Measurements from ENCODE around the gene ATP6V0D1.
A peak's percentile ranks its signal among the peaks of the same experiment; 100 is the strongest.
"Not testable (repeated sequence)": the region's sequence is repeated elsewhere in the genome, so short reads cannot be mapped to it uniquely, and the experiment has no call there.

ATP6V0D1 gene

DNA sequence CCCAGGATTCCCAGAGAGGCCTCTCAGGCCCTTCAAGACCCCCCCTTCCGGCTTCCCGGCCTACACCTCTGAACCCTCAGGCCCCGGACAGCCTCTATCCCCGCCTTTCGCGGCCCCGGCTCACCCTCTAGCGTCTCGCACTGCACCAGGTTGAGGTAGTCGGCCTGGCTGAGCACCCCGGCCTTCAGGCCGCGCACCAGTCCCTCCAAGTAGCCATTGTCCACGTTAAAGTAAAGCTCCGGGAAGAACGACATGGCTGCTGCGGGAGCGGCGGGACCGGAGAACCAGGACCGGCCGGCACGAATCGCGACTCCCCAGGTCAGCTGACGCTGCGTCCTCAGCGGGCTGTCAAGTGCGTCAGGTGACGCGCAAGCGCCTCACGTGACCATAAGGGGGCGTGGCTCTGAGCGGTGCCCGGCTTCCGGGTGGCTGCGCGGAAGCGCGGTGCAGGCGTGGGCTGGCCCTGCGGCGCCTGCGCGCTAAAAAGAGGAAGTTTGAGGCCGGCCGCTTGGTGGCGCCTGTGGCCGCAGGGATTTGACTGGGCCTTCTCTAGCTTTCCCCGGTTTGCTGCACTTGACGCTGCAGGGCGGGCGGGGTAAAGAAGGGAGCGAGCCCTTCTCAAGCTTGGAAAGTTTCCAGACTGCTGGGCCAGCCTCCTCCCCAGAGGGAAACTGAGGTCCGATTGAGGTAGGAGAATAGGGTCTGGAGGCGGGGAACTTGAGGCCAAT is at the start of gene ATP6V0D1:
Gene ATP6V0D1, minus strand, starts transcription at position 325 of the 728 bp plus-strand sequence. Its CDS starts 71 bp downstream, at position 254.
- intact Hi-C loops (cut with DNase I), result no loop called here
- DNase-seq, result peak; percentile 93 to 100 (median 98)

DNA sequence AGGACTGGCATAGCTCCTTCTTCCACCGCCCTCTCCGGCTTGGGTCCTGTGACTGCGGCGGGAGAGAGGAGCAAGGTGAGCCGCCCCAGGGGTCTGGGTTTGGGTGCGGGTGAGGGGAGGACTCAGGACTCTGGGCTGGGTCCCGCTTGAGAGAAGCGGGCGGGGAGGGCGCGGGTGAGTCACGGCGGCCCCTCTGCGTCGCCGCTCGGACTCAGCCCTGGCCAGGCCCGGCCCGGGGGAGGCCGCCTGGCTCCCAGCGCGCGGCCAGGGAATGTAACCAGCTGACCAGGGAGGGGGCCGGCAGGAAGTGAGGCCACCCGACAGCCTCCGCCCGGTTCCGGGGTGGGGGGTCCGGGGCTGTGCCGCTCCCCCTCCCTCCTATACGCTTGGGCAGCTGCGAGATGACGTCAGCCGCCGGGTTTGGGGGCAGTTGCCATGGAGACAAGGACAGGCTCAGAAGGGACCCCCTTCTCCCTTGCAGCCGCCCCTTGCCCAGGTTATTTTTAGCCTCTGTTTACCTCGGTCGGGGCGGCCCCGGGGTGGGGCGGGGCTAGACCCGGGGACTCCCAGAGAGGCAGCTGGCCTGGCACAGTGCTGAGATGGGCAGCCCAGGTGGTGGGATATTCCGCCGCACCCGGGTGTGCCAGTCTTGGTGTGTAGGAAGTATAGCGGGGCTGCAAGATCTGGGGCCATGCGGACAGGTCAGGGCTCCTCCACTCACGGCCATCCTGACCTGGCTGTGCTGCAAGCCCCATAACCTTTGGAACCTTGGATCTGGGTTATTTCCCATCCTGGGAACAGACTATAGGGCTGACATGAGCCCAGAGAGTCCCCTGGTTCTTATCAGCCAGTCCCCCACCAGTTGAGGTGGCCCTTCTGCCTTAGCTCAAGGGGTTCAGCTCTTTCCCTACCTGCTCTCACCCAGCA is 49.3 kb upstream of the ATP6V0D1 start:
- intact Hi-C loops (cut with DNase I), result no loop called here
- DNase-seq, result peak in 35 of 42 donors; percentile 40 to 83 (median 66)

DNA sequence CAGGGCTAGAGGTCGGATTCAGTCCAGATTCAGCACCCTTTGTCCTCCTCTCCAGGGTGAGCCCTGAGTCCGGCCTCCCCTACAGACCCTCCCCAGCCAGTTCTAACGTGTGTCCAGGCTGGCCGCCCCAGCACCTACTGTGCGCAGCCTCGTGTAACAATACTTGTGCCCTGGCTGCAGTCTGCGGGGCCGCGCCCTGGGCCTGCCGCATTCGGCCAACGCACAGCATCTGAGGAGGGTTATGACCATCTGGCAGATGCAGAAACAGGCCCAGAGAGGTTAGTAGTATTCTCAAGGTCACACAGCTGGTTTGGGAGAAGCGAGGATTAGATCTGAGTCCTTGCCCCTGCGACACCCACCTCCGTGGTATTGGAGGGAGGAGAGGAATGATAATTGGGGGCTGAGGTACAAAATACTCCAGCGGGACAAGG is 48.6 kb upstream of the ATP6V0D1 start:
- intact Hi-C loops (cut with DNase I), result loop anchor here (5.0 kb wide), 1 partner anchor 33 kb away; the partner anchor contains the start of gene CTCF
- peak in 3 of 42 donors; percentile 15 to 50 (median 27) for DNase-seq

DNA sequence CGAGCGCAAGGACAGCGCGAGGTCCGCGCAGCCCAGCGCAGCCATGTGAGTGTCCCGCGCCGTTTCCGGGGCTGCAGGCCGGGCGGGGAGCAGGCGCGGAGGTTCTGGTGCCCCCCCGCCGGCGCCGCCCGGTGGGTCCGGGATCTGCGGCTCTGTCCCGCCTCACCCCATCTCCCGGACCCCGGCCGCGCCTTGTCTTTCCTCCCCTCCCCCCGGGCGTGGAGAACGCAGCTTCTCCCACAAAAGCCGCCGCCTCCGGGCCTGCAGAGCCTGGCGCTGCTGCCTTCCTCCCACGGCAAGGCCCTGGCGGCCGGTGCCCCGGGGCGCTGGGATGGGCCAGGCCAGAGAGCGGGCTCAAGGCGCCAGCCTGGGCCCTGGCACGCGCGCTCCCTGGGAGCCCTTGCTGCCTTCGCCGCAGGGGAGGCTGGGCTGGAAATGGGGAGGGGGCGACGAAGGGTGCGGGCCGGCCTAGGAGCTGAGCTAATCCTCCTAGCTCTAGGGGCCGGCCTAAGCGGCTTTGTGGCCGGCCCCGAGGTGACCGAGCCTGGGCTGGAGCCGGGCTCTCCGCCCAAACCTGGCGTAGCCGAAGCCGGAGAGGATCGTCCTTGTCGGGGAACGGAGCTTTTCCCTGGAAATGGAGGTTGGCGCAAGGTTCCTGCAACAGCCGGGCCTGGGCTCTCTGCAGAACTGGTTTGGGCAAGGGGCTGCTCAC is 48.1 kb upstream of the ATP6V0D1 start:
- intact Hi-C loops (cut with DNase I), result loop anchor here (5.0 kb wide), 1 partner anchor 33 kb away; the partner anchor contains the start of gene CTCF
- peak in 13 of 42 donors; percentile 22 to 67 (median 51) for DNase-seq

- DNase-seq, result peak in 39 of 42 donors; percentile 52 to 88 (median 76)
- intact Hi-C loops (cut with DNase I), result loop anchor here (5.0 kb wide), 1 partner anchor 34 kb away; the partner anchor contains the start of gene CTCF
Measured at GRCh38 chr16:67528222-67528869, 47.4 kb upstream of the ATP6V0D1 start, which contains the start of gene RIPOR1. RIPOR1 (plus strand) TSS chr16:67528829; CDS start chr16:67538447, 9,618 bp downstream.

GRCh38 chr16:67526149-67526791 is 45.3 kb upstream of the ATP6V0D1 start:
- DNase-seq, result no peak
- intact Hi-C loops (cut with DNase I), result loop anchor here (5.0 kb wide), 1 partner anchor 36 kb away; the partner anchor contains the start of gene CTCF

GRCh38 chr16:67525176-67525860 is 44.4 kb upstream of the ATP6V0D1 start:
- intact Hi-C loops (cut with DNase I), result loop anchor here (5.0 kb wide), 1 partner anchor 37 kb away; the partner anchor contains the start of gene CTCF

GRCh38 chr16:67521095-67521804 is 40.3 kb upstream of the ATP6V0D1 start:
- peak; percentile 88 to 98 (median 96) for DNase-seq
- intact Hi-C loops (cut with DNase I), result loop anchor here (5.0 kb wide), 1 partner anchor 146 kb away; the partner anchor contains the start of genes C16orf86 and ENKD1

More at GRCh38 chr16:67525176-67525860, 44.4 kb upstream of the ATP6V0D1 start:
- no peak for DNase-seq

DNA sequence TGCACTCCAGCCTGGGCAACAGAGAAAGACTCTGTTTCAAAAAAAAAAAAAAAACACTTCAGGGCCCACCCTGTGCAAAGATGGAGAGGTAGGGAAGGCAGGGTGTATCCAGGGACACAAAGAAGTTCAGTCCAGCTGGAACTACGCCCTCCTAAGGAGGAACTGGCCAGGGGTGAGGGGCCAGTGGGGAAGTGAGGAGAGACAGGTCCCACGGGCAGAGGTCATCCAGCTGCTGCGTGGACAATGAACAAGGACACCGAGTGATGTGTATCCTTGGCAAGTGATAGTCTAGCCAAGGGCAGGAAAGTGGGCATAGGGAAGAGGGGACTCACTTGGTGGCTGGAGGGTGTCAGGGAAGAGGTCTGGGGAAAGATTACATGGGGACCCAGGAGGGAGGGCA is 38.3 kb upstream of the ATP6V0D1 start:
- DNase-seq, result no peak
- intact Hi-C loops (cut with DNase I), result no loop called here

DNA sequence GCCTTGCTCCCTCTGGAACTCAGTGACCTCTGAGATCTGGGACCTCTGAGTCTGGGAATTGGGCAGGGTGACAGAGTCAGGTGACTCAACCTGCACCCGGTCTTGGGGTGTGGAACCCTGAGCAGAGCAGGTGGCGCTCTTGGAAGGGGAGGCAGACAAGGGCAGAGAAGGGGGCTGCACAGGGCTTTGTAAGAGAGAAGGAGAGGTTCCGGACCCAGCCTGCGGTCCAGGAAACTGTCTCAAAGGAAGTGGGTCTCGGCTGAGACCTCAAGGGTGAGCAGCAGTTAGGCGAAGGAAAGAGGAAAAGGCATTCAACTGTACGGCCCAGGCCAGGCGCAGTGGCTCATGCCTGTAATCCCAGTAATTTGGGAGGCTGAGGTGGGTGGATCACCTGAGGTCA is 37.7 kb upstream of the ATP6V0D1 start:
- intact Hi-C loops (cut with DNase I), result no loop called here
- DNase-seq, result no peak

DNA sequence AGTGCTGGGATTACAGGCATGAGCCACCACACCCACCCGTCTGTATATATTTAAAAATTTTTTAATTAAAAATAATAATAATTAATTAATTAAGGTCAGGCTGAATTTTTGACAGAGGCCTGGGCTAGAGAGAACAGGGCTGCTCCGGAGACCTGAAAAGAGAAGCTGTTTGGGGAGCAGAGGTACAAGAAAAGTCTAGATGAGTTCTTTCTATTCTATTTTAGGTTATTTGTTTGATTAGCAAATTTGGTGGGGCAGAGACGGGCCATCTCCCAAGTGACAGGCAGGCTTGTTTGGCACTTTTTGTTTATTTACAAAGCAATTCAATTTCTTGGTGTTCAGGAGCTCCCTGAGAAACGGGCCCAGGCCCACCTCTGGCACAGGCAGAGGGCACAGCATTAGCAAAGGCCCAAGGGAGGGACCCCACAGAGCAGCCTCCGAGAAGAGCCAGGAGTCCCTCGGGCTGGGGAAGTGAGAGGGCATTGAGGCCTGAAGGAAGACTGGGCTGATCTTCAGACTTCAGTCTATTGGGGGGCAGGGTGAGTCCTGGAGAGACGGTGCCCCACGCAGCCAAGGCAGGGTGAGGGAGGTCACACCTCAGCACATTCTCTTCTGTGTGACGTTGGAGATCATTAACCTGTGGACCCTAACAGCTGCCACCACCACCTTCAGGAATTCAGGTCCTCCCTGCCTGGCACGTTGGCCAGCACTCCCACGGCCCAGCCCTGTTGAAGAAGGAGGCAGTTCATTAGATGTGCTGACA is 36.9 kb upstream of the ATP6V0D1 start:
- intact Hi-C loops (cut with DNase I), result no loop called here
- DNase-seq, result no peak

- DNase-seq, result no peak
- intact Hi-C loops (cut with DNase I), result no loop called here
Measured at GRCh38 chr16:67517155-67517445, 36.1 kb upstream of the ATP6V0D1 start.

- peak in 1 of 42 donors; percentile 21 for DNase-seq
- intact Hi-C loops (cut with DNase I), result no loop called here
Measured at GRCh38 chr16:67516296-67517154, 35.6 kb upstream of the ATP6V0D1 start.

DNA sequence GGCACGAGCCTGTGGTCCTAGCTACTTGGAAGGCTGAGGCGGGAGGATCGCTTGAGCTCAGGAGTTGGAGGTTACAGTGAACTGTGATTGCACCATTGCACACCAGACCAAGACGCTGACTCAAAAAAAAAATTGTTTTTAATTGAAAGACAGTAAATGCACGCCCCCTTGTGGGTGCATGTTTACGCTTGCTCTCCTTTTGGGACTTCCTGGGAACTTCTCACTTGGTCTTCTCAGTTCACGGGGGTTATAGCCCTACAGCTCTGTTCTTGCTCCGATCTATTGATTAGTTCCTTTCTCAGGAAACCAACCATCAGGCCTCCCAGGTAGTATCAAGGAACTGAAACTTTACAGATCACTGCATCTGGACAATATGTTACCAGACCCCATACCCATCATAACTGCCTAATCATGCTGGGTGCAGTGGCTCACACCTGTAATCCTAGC is 33.4 kb upstream of the ATP6V0D1 start:
- intact Hi-C loops (cut with DNase I), result no loop called here
- DNase-seq, result peak in 36 of 42 donors; percentile 22 to 85 (median 61)

DNA sequence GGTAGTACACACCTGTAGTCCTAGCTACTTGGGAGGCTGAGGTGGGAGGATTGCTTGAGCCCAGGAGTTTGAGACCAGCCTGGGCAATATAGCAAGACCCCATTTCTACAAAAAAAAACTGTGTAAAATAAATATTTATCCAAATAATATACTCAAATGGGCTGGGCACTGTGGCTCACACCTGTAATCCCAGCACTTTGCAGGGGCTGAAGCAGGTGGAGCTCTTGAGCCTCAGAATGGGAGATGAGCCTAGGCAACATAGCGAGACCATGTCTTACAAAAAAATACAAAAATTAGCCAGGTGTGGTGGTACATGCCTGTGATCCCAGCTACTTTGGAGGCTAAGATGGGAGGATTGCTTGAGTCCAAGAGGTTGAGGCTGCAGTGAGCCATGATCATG is 32.9 kb upstream of the ATP6V0D1 start:
- DNase-seq; intact Hi-C loops (cut with DNase I): not testable (repeated sequence)
